Vagina (tissue), 2 donors: ENCODE results near the gene FAM177B. TPM values are rescaled to one million over a fixed set of nuclear protein-coding genes. Genes with fewer than 3 reads are reported as not detected.

Source experiments
- DNase-seq, 2 donors: peaks; one replicate each; pipeline ENCODE4 v3.0.0-alpha.2; 2017; ENCODE audit errors: extremely low spot score in 2 of 2
- H3K27ac ChIP-seq: fragments of 200-600 bp; sonication (generic); one replicate; pipeline ENCODE4 v1.5.1; 2019
- H3K27me3 ChIP-seq: fragments of 200-600 bp; sonication (generic); one replicate; pipeline ENCODE4 v1.5.1; 2019
- H3K36me3 ChIP-seq, 2 donors: fragments of 200-600 bp; sonication (generic); one replicate each; pipeline ENCODE4 v1.5.1; 2017 to 2019
- H3K4me1 ChIP-seq: fragments of 200-600 bp; sonication (generic); one replicate; pipeline ENCODE4 v1.5.1; 2019
- H3K4me3 ChIP-seq, 2 donors: fragments of 200-600 bp; sonication (generic); 1 replicate in 1 of 2; 2 replicates in 1 of 2; pipeline ENCODE4 v1.5.1; 2016 to 2019
- H3K9me3 ChIP-seq: fragments of 200-600 bp; sonication (generic); one replicate; pipeline ENCODE4 v1.5.1; 2019
- CTCF ChIP-seq, 3 experiments: fragments of 450-650 bp in 2 of 3; fragments of 200-600 bp in 1 of 3; sonication (generic) in 1 of 3; IDR thresholded peaks; one replicate each; pipeline ENCODE4 v1.5.1; 2017 to 2019; ENCODE audit warnings: antibody characterized with exemption in 3 of 3, mild to moderate bottlenecking in 2 of 3, moderate library complexity in 2 of 3
- POLR2A ChIP-seq, 2 donors: fragments of 450-650 bp; IDR thresholded peaks; one replicate each; pipeline ENCODE4 v1.6.1; 2017; ENCODE audit warnings: antibody characterized with exemption in 2 of 2, mild to moderate bottlenecking in 2 of 2, moderate library complexity in 2 of 2
- POLR2AphosphoS5 ChIP-seq, 2 donors: sonication (generic); formaldehyde crosslinking; IDR thresholded peaks; one replicate each; pipeline ENCODE4 v1.9.0; 2017; ENCODE audit warnings: antibody characterized with exemption in 2 of 2, mild to moderate bottlenecking in 2 of 2, low read depth in 1 of 2; ENCODE audit not compliant: insufficient read depth in 1 of 2
- intact Hi-C: fragments of 100-400 bp; cut with DNase I; formaldehyde crosslinking; loops from one replicate; pipeline ENCODE4 v1.15.1; 2023
- total RNA-seq: library from RNA; depleted of rRNA; stranded (reverse); fragments of >200 nt; gene quantifications from one replicate; pipeline ENCODE4 v1.2.3, GENCODE V29; 2016

Gene FAM177B
- total RNA-seq, 1 donor from 2014 or later: not detected

DNA sequence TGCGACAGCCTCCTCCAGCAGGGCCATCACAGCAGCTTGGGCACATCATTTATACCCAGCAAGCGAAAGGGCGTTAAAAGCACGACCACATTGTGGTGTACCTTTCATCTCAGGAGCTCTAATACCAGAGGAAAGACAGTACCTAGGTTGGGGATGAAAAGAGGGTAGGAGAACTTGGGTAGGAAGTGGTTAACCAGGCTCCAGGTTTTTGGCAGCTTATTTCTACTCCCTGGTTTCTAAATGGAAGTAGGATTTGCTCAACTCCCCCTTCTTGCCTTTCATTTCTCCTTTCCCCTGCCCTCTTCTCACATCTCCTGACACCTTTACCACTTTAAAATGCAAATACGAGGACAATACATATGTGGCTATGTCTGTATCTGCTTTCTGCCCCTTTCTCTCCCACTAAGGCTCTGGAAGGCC, 30.2 kb downstream of the FAM177B start:
- intact Hi-C loops: no loop called here
- no peak for DNase-seq
- H3K4me1 ChIP-seq: no peaks in the 10 kb centered on the region

DNA sequence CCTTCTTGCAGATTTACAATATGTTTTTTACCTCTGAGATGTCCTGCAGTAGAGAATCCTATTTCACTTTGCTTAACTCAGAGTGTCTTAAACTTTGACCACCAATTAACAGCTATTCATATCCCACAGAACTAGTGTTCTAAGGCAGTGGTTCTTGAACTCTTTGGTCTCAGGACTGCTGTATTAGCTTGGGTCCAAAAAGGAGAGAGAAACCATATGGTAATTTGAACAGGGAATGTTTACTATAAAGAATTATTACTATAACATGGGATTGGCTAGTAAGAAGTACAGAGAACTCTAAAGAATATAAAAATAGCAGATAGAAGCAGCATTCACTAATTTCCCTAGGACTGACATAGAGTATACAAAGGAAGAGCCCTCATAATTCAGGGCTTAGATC, 31.6 kb downstream of the FAM177B start:
- no peak overlapping the region for H3K27ac ChIP-seq

More for the DNA sequence above, 30.2 kb downstream of the FAM177B start:
- Histone ChIP-seq H3K27ac (no peak overlapping the region), H3K36me3 (no peaks in the 10 kb centered on the region), H3K27me3 (no peaks in the 10 kb centered on the region), H3K4me3 (no peak overlapping the region), H3K9me3 (no peaks in the 10 kb centered on the region)
- no peak for TF ChIP-seq CTCF (IDR thresholded peaks at IDR 0.05)
- TF ChIP-seq POLR2A (IDR thresholded peaks at IDR 0.05): no peak
- TF ChIP-seq POLR2AphosphoS5 (IDR thresholded peaks at IDR 0.05; ENCODE audit: insufficient read depth in 1 of 2, low read depth in 1 of 2): no peak

DNA sequence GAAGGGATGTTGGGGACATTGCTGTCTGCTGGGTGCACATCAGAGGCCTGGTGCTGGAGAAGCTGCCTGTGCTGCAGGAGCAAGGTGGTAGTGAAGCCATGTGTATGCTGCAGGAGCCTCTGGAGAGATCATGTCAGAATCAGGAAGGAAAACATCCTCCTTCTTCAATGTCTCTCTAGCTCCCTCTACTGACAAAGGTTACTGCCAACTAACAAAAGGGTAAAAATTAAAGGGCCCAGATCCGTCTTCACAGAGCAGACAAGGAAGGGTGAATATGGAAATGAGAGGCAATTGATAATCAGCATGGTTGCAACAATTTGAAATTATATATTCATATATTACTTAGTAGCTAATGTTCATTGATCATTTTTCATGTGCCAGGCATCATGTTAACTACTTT, 32.2 kb downstream of the FAM177B start:
- no peak for TF ChIP-seq POLR2AphosphoS5 (IDR thresholded peaks at IDR 0.05; ENCODE audit: insufficient read depth in 1 of 2, low read depth in 1 of 2)
- TF ChIP-seq CTCF (IDR thresholded peaks at IDR 0.05): no peak
- no peak for TF ChIP-seq POLR2A (IDR thresholded peaks at IDR 0.05)
- Histone ChIP-seq H3K27me3 (no peaks in the 10 kb centered on the region), H3K9me3 (no peaks in the 10 kb centered on the region), H3K4me1 (no peaks in the 10 kb centered on the region), H3K36me3 (no peaks in the 10 kb centered on the region), H3K4me3 (no peak overlapping the region), H3K27ac (no peak overlapping the region)
- intact Hi-C loops: no loop called here
- DNase-seq: no peak

More for the DNA sequence above, 31.6 kb downstream of the FAM177B start:
- intact Hi-C loops: no loop called here
- H3K9me3 ChIP-seq: no peaks in the 10 kb centered on the region
- H3K4me3 ChIP-seq: no peak overlapping the region
- H3K4me1 ChIP-seq: no peaks in the 10 kb centered on the region
- TF ChIP-seq POLR2AphosphoS5 (IDR thresholded peaks at IDR 0.05; ENCODE audit: insufficient read depth in 1 of 2, low read depth in 1 of 2): no peak
- TF ChIP-seq POLR2A (IDR thresholded peaks at IDR 0.05): no peak
- no peak for TF ChIP-seq CTCF (IDR thresholded peaks at IDR 0.05)
- no peak for DNase-seq
- no peaks in the 10 kb centered on the region for H3K36me3 ChIP-seq
- H3K27me3 ChIP-seq: no peaks in the 10 kb centered on the region

DNA sequence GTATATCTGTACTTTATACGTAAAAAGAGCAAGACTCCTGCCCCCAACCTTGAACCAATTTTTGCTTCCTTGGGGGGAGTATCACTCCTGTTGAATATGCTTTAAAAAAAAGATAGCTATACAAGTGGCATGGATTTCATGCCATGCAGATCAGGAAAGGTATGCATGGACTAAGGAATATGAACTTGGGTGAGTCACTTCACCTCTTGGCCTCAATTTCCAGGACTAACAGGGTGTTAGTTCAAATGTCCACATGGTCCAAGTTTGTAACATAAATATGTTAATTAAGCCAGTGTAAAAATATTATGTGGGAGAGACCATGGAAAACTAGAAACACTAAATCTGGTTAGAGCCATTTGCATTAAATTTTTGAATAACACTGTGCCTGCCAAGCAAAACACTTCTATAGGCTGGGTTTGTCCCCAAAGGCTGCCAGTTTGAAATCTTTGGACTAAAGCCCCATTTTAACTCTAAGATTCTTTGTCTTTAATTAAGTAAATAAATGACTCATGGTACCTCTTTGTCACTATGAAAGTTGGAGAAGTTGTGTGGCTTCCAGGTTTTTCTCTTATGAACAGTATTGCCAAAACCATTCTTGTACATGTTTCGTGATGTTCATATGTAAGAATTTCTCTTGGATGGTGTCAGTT, 33.1 kb downstream of the FAM177B start:
- Histone ChIP-seq H3K9me3 (no peaks in the 10 kb centered on the region), H3K4me3 (no peak overlapping the region), H3K4me1 (no peaks in the 10 kb centered on the region), H3K27me3 (no peaks in the 10 kb centered on the region), H3K36me3 (no peaks in the 10 kb centered on the region), H3K27ac (no peak overlapping the region)
- no peak for DNase-seq
- intact Hi-C loops: no loop called here
- TF ChIP-seq POLR2A (IDR thresholded peaks at IDR 0.05) (no peak), CTCF (IDR thresholded peaks at IDR 0.05) (no peak), POLR2AphosphoS5 (IDR thresholded peaks at IDR 0.05; ENCODE audit: insufficient read depth in 1 of 2, low read depth in 1 of 2) (no peak)

- Histone ChIP-seq H3K36me3 (no peaks in the 10 kb centered on the region), H3K27me3 (no peaks in the 10 kb centered on the region), H3K27ac (no peak overlapping the region), H3K4me3 (no peak overlapping the region), H3K9me3 (no peaks in the 10 kb centered on the region), H3K4me1 (no peaks in the 10 kb centered on the region)
- intact Hi-C loops: no loop called here
- DNase-seq: no peak
- TF ChIP-seq POLR2AphosphoS5 (IDR thresholded peaks at IDR 0.05; ENCODE audit: insufficient read depth in 1 of 2, low read depth in 1 of 2) (no peak), POLR2A (IDR thresholded peaks at IDR 0.05) (no peak), CTCF (IDR thresholded peaks at IDR 0.05) (no peak)
Observed at GRCh38 chr1:222772996-222773379, 36.0 kb downstream of the FAM177B start.
